ENCODE results near the gene MYO1H. TPM values are rescaled to one million over a fixed set of nuclear protein-coding genes. Genes with fewer than 3 reads are reported as not detected.

The MYO1H gene
- total RNA-seq, 4 donors from 2014 or later = not detected

DNA sequence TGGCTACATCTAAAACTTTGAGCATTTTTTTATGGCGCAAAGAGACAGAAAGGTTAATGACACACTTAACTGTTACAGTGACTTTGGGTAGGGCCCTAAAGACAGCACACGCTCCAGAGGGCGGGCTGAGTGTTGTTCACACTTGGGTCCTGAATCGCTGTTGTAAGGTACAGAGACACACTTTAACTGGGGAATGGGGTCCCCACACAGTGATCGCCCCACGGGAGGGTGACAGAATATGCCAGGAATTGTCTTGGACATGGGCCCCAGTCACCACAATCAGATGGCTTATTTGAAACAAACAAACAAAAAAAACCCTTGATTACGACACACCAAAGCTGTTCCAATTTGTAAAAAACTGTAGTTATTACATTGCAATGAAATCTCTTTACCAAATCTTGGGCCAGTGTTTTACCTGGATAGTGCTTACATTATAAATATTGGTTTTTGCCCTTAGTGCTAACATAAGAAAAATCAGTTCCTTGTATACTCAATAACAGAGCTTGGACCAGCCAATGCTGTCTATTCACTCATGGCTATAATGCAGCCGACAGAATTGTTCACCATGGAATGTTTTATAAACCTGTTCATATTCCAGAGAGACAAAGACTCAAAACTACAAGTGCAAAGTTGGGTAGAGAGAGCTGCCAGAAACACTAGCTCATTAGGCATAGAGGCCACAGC lies 101.1 kb downstream of the MYO1H start:
- H3K4me3 ChIP-seq = no peak overlapping the region
- no peak for DNase-seq (ENCODE audit: extremely low spot score)
- H3K27me3 ChIP-seq = no peaks in the 10 kb centered on the region
- intact Hi-C loops (cut with DNase I) = no loop called here
- peaks cover 3 to 60% (median 36%) of the 10 kb centered on the region in 4 donors for H3K4me1 ChIP-seq
- WGBS = 89% methylated on average over 8 of the region's 8 CpGs
- H3K9me3 ChIP-seq = no peaks in the 10 kb centered on the region
- peaks cover 33 to 93% (median 75%) of the 10 kb centered on the region in 4 donors for H3K36me3 ChIP-seq
- TF ChIP-seq, protein P1, sequence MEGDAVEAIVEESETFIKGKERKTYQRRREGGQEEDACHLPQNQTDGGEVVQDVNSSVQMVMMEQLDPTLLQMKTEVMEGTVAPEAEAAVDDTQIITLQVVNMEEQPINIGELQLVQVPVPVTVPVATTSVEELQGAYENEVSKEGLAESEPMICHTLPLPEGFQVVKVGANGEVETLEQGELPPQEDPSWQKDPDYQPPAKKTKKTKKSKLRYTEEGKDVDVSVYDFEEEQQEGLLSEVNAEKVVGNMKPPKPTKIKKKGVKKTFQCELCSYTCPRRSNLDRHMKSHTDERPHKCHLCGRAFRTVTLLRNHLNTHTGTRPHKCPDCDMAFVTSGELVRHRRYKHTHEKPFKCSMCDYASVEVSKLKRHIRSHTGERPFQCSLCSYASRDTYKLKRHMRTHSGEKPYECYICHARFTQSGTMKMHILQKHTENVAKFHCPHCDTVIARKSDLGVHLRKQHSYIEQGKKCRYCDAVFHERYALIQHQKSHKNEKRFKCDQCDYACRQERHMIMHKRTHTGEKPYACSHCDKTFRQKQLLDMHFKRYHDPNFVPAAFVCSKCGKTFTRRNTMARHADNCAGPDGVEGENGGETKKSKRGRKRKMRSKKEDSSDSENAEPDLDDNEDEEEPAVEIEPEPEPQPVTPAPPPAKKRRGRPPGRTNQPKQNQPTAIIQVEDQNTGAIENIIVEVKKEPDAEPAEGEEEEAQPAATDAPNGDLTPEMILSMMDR (IDR thresholded peaks at IDR 0.05) = no peak
- TF ChIP-seq EP300 (IDR thresholded peaks at IDR 0.05) (no peak), POLR2AphosphoS5 (IDR thresholded peaks at IDR 0.05) (no peak), POLR2A (IDR thresholded peaks at IDR 0.05; ENCODE audit: low read depth) (no peak)
- H3K27ac ChIP-seq (replicated peaks in 1 of 4) = peak overlapping the region in 3 of 4 donors; percentile 31 to 68 (median 66)

DNA sequence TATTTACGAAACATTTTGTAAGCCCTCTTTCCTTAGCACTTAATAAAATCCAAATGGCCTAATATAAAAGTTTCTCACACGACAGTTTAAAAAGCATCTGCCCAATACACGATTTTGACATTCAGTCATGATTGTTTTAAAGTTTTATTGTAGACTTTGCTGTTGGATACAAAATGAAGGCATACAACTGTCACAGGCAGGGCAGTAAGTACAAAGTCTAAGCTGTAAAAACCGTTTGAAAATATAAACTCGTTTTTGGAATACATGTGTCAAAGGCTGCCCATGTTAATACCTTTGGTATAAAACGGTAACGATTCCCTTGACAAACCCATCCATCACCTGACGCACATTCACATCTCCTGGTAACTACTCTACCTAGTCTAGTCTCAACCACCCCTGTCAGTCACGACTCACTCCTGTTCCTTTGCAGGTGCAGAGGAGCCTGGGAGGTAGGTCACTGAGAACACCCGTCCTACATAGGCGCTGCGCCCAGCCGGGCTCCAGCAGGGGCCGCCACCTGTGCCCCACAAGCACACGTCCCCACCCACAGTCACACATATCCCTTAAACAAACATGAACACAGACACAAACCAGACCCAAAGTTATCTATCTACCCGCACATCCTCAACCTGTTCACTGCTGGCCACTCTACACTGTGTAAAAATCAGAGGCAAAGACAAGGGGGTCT lies 102.3 kb downstream of the MYO1H start:
- Histone ChIP-seq H3K27ac (replicated peaks in 1 of 4) (peak overlapping the region; percentile 22 to 68 (median 48)), H3K36me3 (peaks cover 39 to 93% (median 79%) of the 10 kb centered on the region in 4 donors), H3K4me3 (no peak overlapping the region), H3K27me3 (no peaks in the 10 kb centered on the region), H3K4me1 (peaks cover 3 to 70% (median 40%) of the 10 kb centered on the region in 4 donors), H3K9me3 (no peaks in the 10 kb centered on the region)
- DNase-seq (ENCODE audit: extremely low spot score) = no peak
- TF ChIP-seq POLR2A (IDR thresholded peaks at IDR 0.05; ENCODE audit: low read depth) (no peak), EP300 (IDR thresholded peaks at IDR 0.05) (no peak), POLR2AphosphoS5 (IDR thresholded peaks at IDR 0.05) (no peak)
- TF ChIP-seq, protein P1 (IDR thresholded peaks at IDR 0.05) = peak in 2 of 3 experiments; percentile 27 to 30
- WGBS = 45% methylated on average over 16 of the region's 16 CpGs
- intact Hi-C loops (cut with DNase I) = no loop called here

DNA sequence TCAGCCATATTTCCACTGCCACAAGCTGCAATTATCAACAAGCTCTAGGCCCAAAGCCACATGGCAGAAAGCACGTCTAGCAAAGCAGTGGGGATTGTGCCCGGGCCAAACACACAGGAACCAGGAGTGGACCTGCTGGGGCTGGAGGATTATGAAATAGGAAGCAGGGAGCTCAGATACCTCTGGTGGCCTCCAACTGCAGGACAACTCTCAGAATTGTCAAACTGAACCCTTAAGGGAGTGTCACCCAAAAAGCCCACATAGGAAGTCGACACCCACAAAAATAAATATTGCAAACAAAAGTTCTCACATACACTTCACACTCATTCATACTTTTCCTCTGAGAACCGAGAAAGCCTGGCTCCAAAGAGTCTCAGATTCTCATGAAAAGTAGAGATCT lies 103.3 kb downstream of the MYO1H start:
- intact Hi-C loops (cut with DNase I) = no loop called here

GRCh38 chr12:109451400-109451799 lies 103.7 kb downstream of the MYO1H start:
- WGBS = 78% methylated on average over 15 of the region's 23 CpGs
- Histone ChIP-seq H3K4me1 (peaks cover 3 to 84% (median 52%) of the 10 kb centered on the region in 4 donors), H3K36me3 (peaks cover 51 to 93% (median 80%) of the 10 kb centered on the region in 4 donors), H3K27me3 (no peaks in the 10 kb centered on the region), H3K9me3 (no peaks in the 10 kb centered on the region), H3K4me3 (no peak overlapping the region), H3K27ac (replicated peaks in 1 of 4) (peak overlapping the region; percentile 22 to 68 (median 48))
- intact Hi-C loops (cut with DNase I) = no loop called here
- no peak for DNase-seq (ENCODE audit: extremely low spot score)
- TF ChIP-seq POLR2A (IDR thresholded peaks at IDR 0.05; ENCODE audit: low read depth) (no peak), POLR2AphosphoS5 (IDR thresholded peaks at IDR 0.05) (no peak)
- TF ChIP-seq, protein P1 (IDR thresholded peaks at IDR 0.05) = no peak

More for the DNA sequence above, 103.3 kb downstream of the MYO1H start:
- peaks cover 3 to 80% (median 48%) of the 10 kb centered on the region in 4 donors for H3K4me1 ChIP-seq
- H3K9me3 ChIP-seq = no peaks in the 10 kb centered on the region
- H3K36me3 ChIP-seq = peaks cover 47 to 93% (median 80%) of the 10 kb centered on the region in 4 donors
- peak overlapping the region; percentile 22 to 68 (median 48) for H3K27ac ChIP-seq (replicated peaks in 1 of 4)
- DNase-seq (ENCODE audit: extremely low spot score) = no peak
- H3K27me3 ChIP-seq = no peaks in the 10 kb centered on the region
- H3K4me3 ChIP-seq = no peak overlapping the region
- TF ChIP-seq, protein P1 (IDR thresholded peaks at IDR 0.05) = no peak
- TF ChIP-seq POLR2A (IDR thresholded peaks at IDR 0.05; ENCODE audit: low read depth) (no peak), EP300 (IDR thresholded peaks at IDR 0.05) (no peak), POLR2AphosphoS5 (IDR thresholded peaks at IDR 0.05) (no peak)
- WGBS = 63% methylated on average over 4 of the region's 4 CpGs
